ENCODE measurements around the gene DLL4.

Gene DLL4

GRCh38 chr15:40955930-40956540, 26.9 kb downstream of the DLL4 start:
- H3K4me3 ChIP-seq (ENCODE audit: low read depth, low read length): no peak overlapping the region
- DNase-seq (ENCODE audit: low read depth): no peak
- TF ChIP-seq, protein P1, sequence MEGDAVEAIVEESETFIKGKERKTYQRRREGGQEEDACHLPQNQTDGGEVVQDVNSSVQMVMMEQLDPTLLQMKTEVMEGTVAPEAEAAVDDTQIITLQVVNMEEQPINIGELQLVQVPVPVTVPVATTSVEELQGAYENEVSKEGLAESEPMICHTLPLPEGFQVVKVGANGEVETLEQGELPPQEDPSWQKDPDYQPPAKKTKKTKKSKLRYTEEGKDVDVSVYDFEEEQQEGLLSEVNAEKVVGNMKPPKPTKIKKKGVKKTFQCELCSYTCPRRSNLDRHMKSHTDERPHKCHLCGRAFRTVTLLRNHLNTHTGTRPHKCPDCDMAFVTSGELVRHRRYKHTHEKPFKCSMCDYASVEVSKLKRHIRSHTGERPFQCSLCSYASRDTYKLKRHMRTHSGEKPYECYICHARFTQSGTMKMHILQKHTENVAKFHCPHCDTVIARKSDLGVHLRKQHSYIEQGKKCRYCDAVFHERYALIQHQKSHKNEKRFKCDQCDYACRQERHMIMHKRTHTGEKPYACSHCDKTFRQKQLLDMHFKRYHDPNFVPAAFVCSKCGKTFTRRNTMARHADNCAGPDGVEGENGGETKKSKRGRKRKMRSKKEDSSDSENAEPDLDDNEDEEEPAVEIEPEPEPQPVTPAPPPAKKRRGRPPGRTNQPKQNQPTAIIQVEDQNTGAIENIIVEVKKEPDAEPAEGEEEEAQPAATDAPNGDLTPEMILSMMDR (IDR thresholded peaks at IDR 0.05; ENCODE audit: low read depth, low read length, missing control alignments): no peak

GRCh38 chr15:40956541-40956982, 27.4 kb downstream of the DLL4 start:
- H3K4me3 ChIP-seq (ENCODE audit: low read depth, low read length): no peak overlapping the region
- DNase-seq (ENCODE audit: low read depth): no peak
- TF ChIP-seq, protein P1 (IDR thresholded peaks at IDR 0.05; ENCODE audit: low read depth, low read length, missing control alignments): no peak

GRCh38 chr15:40957041-40957555, 28.0 kb downstream of the DLL4 start:
- DNase-seq (ENCODE audit: low read depth): no peak
- TF ChIP-seq, protein P1 (IDR thresholded peaks at IDR 0.05; ENCODE audit: low read depth, low read length, missing control alignments): no peak
- no peak overlapping the region for H3K4me3 ChIP-seq (ENCODE audit: low read depth, low read length)

DNA sequence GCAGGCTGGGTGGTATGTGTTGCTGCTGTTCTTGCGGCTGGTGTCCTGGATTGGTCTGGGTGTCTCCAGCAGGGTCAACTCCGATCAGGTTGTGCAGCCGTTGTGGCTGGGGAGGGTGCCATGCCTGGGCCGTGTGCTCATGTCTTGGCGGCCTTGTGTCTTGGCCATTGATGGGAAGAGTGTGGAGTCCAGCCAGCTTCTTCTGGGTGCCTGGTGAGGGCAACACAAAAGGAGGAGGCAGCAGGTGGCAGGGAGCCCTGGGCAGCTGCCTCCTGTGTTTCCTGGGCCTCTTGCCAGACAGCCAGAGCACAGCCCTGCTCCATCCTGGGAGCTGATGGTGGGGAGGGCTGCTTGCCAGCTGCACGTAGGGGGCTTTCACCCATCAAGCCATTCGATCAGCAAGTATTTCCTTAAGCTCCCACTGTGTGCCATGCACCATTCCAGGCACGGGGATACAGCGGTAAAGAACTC, 28.5 kb downstream of the DLL4 start:
- TF ChIP-seq, protein P1 (IDR thresholded peaks at IDR 0.05; ENCODE audit: low read depth, low read length, missing control alignments): no peak
- no peak overlapping the region for H3K4me3 ChIP-seq (ENCODE audit: low read depth, low read length)
- DNase-seq (ENCODE audit: low read depth): no peak

- H3K4me3 ChIP-seq (ENCODE audit: low read depth, low read length): no peak overlapping the region
- DNase-seq (ENCODE audit: low read depth): no peak
- TF ChIP-seq, protein P1 (IDR thresholded peaks at IDR 0.05; ENCODE audit: low read depth, low read length, missing control alignments): no peak
Measured at GRCh38 chr15:40958146-40958545, 29.0 kb downstream of the DLL4 start.

DNA sequence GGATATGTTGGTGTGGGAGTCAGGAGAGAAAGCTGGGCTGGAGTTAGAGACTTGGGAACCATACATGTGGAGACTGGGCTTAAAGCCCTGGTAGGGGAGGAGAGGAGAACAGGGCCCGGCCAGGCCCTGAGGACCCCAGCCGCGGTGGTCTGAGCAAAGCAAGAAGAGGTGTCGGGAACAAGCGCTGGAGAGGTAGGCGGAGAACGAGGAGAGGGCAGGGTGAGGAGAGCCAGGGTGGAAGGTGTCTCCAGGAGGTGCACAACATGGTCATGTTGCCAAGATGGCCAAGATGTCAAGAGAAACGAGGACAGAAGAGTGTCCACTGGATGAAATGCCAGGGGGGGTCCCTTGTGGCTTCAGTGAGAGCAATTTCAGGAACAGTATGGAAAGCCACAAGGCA, 29.6 kb downstream of the DLL4 start:
- no peak overlapping the region for H3K4me3 ChIP-seq (ENCODE audit: low read depth, low read length)
- no peak for DNase-seq (ENCODE audit: low read depth)

More for the DNA sequence above, 29.6 kb downstream of the DLL4 start:
- TF ChIP-seq, protein P1 (IDR thresholded peaks at IDR 0.05; ENCODE audit: low read depth, low read length, missing control alignments): no peak

All from GM12864 (cell line).